Activated CD4-positive, alpha-beta memory T cell treated with anti-CD3 and anti-CD28 coated beads, Interleukin-2, amount 10 ng/mL, durations not matched to agents 7 days and 5 days (primary cell): ENCODE measurements around the gene CALML6. TPM values are rescaled to one million over a fixed set of nuclear protein-coding genes. Genes with fewer than 3 reads are reported as not detected.
"Not testable (repeated sequence)": the region's sequence is repeated elsewhere in the genome, so short reads cannot be mapped to it uniquely, and the experiment has no call there.

ENCODE experiments used
- CTCF ChIA-PET: fragments of 350-600 bp; sonication (Branson Sonifier 250); formaldehyde crosslinking; loops from one replicate; lab custom pipeline; 2021; ENCODE audit warnings: antibody characterized with exemption, inconsistent platforms; lab: Charles Lee
- POLR2A ChIA-PET: fragments of 350-600 bp; sonication (Branson Sonifier 250); formaldehyde crosslinking; loops from one replicate; lab custom pipeline; 2021; ENCODE audit warnings: antibody characterized with exemption; lab: Charles Lee
- DNase-seq: peaks from one replicate; pipeline ENCODE4 v3.0.0-alpha.2; 2020
- H3K27ac Mint-ChIP-seq: one replicate; pipeline ENCODE4 v1.8.0; 2021; ENCODE audit warnings: mild to moderate bottlenecking, mixed read lengths
- H3K27me3 Mint-ChIP-seq: one replicate; pipeline ENCODE4 v1.8.0; 2021; ENCODE audit warnings: mixed read lengths
- H3K36me3 Mint-ChIP-seq: one replicate; pipeline ENCODE4 v1.8.0; 2021; ENCODE audit warnings: low read depth, mixed read lengths
- H3K4me1 Mint-ChIP-seq: one replicate; pipeline ENCODE4 v1.8.0; 2021; ENCODE audit warnings: mixed read lengths
- H3K4me3 Mint-ChIP-seq: one replicate; pipeline ENCODE4 v1.8.0; 2021; ENCODE audit warnings: mild to moderate bottlenecking, mixed read lengths
- H3K9me3 Mint-ChIP-seq: one replicate; pipeline ENCODE4 v1.8.0; 2021; ENCODE audit warnings: mixed read lengths
- total RNA-seq, 2 experiments: library from RNA; stranded (reverse); gene quantifications; one replicate each; pipeline ENCODE4 v1.2.3, GENCODE V29; 2021

CALML6 gene
- total RNA-seq, 2 experiments from 2014 or later: 0.25 to 0.38 TPM

- ChIA-PET CTCF (no interaction called here), POLR2A (interaction anchor here (1.0 to 1.3 kb wide), 3 partner anchors 10 to 17 kb away, joined by 3 read pairs; no protein-coding TSS in a partner anchor)
- no peak overlapping the region for H3K27ac Mint-ChIP-seq
- H3K36me3 Mint-ChIP-seq: peaks cover 39% of the 10 kb centered on the region
- no peaks in the 10 kb centered on the region for H3K9me3 Mint-ChIP-seq
- H3K4me3 Mint-ChIP-seq: no peak overlapping the region
- H3K4me1 Mint-ChIP-seq: peaks cover 54% of the 10 kb centered on the region
- no peak for DNase-seq
- H3K27me3 Mint-ChIP-seq: no peaks in the 10 kb centered on the region
Observed at GRCh38 chr1:1881727-1882126, 33.3 kb upstream of the CALML6 start.

- DNase-seq: no peak
- CTCF ChIA-PET: interaction anchor here (0.6 to 1.2 kb wide), 4 partner anchors 12 to 117 kb away, joined by 3 to 7 read pairs (median 4); no protein-coding TSS in a partner anchor
- no peaks in the 10 kb centered on the region for H3K27me3 Mint-ChIP-seq
- H3K27ac Mint-ChIP-seq: no peak overlapping the region
- POLR2A ChIA-PET: interaction anchor here (1.2 to 1.6 kb wide), 3 partner anchors 8 to 18 kb away, joined by 3 to 4 read pairs (median 3); no protein-coding TSS in a partner anchor
- peaks cover 58% of the 10 kb centered on the region for H3K4me1 Mint-ChIP-seq
- H3K9me3 Mint-ChIP-seq: no peaks in the 10 kb centered on the region
- peaks cover 41% of the 10 kb centered on the region for H3K36me3 Mint-ChIP-seq
- no peak overlapping the region for H3K4me3 Mint-ChIP-seq
Observed at GRCh38 chr1:1883092-1883873, 31.8 kb upstream of the CALML6 start.

DNA sequence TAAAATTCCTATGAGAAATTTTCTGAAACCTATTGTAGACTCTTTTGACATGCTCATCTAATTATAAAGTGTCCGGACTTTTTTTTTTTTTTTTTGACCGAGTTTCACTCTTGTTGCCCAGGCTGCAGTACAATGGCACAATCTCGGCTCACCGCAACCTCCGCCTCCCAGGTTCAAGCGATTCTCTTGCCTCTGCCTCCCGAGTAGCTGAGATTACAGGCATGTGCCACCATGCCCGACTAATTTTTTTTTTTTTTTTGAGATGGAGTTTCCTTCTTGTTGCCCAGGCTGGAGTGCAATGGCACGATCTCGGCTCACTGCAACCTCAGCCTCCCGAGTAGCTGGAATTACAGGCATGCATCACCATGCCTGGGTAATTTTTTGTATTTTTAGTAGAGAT, 31.2 kb upstream of the CALML6 start:
- not testable (repeated sequence) for H3K4me3 Mint-ChIP-seq, DNase-seq, H3K9me3 Mint-ChIP-seq, H3K27me3 Mint-ChIP-seq, H3K27ac Mint-ChIP-seq
- ChIA-PET POLR2A (interaction anchor here (1.4 to 1.6 kb wide), 2 partner anchors 8 to 18 kb away, joined by 3 to 4 read pairs; no protein-coding TSS in a partner anchor), CTCF (interaction anchor here (0.6 to 1.2 kb wide), 4 partner anchors 12 to 117 kb away, joined by 3 to 7 read pairs (median 4); no protein-coding TSS in a partner anchor)
- H3K36me3 Mint-ChIP-seq: peaks cover 39% of the 10 kb centered on the region
- H3K4me1 Mint-ChIP-seq: peaks cover 58% of the 10 kb centered on the region

- POLR2A ChIA-PET: interaction anchor here (1.0 to 5.0 kb wide), 9 partner anchors 9 to 165 kb away, joined by 3 to 29 read pairs (median 10); partner anchors contain the start of genes CDK11A and NADK
- CTCF ChIA-PET: interaction anchor here (0.6 to 0.8 kb wide), 2 partner anchors 31 to 53 kb away, joined by 3 read pairs; no protein-coding TSS in a partner anchor
- H3K27me3 Mint-ChIP-seq: no peaks in the 10 kb centered on the region
- peak overlapping the region; percentile 76 for H3K27ac Mint-ChIP-seq
- H3K36me3 Mint-ChIP-seq: peaks cover 32% of the 10 kb centered on the region
- no peak for DNase-seq
- peaks cover 41% of the 10 kb centered on the region for H3K4me1 Mint-ChIP-seq
- peak overlapping the region; percentile 82 for H3K4me3 Mint-ChIP-seq
- H3K9me3 Mint-ChIP-seq: no peaks in the 10 kb centered on the region
Observed at GRCh38 chr1:1889090-1889750, 25.8 kb upstream of the CALML6 start.

GRCh38 chr1:1889847-1890505, 25.1 kb upstream of the CALML6 start:
- CTCF ChIA-PET: interaction anchor here (0.8 kb wide), 1 partner anchor 31 kb away, joined by 3 read pairs; no protein-coding TSS in a partner anchor
- no peaks in the 10 kb centered on the region for H3K27me3 Mint-ChIP-seq
- H3K9me3 Mint-ChIP-seq: no peaks in the 10 kb centered on the region
- H3K4me1 Mint-ChIP-seq: peaks cover 46% of the 10 kb centered on the region
- DNase-seq: peak; percentile 47
- H3K4me3 Mint-ChIP-seq: peak overlapping the region; percentile 82
- POLR2A ChIA-PET: interaction anchor here (1.1 to 5.0 kb wide), 7 partner anchors 8 to 166 kb away, joined by 3 to 29 read pairs (median 10); partner anchors contain the start of genes CDK11A and NADK
- peak overlapping the region; percentile 82 for H3K27ac Mint-ChIP-seq
- peaks cover 31% of the 10 kb centered on the region for H3K36me3 Mint-ChIP-seq

- Mint-ChIP-seq H3K27ac (peak within 1 kb of the TSS; percentile 85), H3K4me3 (peak within 1 kb of the TSS; percentile 83), H3K36me3 (peaks cover 31% of the 10 kb centered on the region), H3K9me3 (no peaks in the 10 kb centered on the region), H3K4me1 (peaks cover 48% of the 10 kb centered on the region), H3K27me3 (peaks cover 1% of the 10 kb centered on the region)
- POLR2A ChIA-PET: interaction anchor here (1.1 to 1.5 kb wide), 3 partner anchors 8 to 111 kb away, joined by 4 to 8 read pairs (median 4); no protein-coding TSS in a partner anchor
- CTCF ChIA-PET: interaction anchor here (1.8 kb wide), 1 partner anchor 18 kb away, joined by 7 read pairs; no protein-coding TSS in a partner anchor
- peak; percentile 89 for DNase-seq
Observed at GRCh38 chr1:1890506-1891348, 24.3 kb upstream of the CALML6 start, which contains the start of gene GNB1. Gene GNB1, minus strand, starts transcription at chr1:1891087. Its CDS starts 65,634 bp downstream, at chr1:1825453.

- peaks cover 48% of the 10 kb centered on the region for H3K4me1 Mint-ChIP-seq
- peak overlapping the region; percentile 76 for H3K27ac Mint-ChIP-seq
- DNase-seq: peak; percentile 63
- ChIA-PET POLR2A (interaction anchor here (0.6 to 1.5 kb wide), 9 partner anchors 9 to 115 kb away, joined by 3 to 8 read pairs (median 4); no protein-coding TSS in a partner anchor), CTCF (interaction anchor here (0.9 to 1.8 kb wide), 3 partner anchors 14 to 68 kb away, joined by 3 to 7 read pairs (median 7); no protein-coding TSS in a partner anchor)
- H3K27me3 Mint-ChIP-seq: peaks cover 6% of the 10 kb centered on the region
- no peaks in the 10 kb centered on the region for H3K9me3 Mint-ChIP-seq
- H3K36me3 Mint-ChIP-seq: peaks cover 27% of the 10 kb centered on the region
- peak overlapping the region; percentile 83 for H3K4me3 Mint-ChIP-seq
Observed at GRCh38 chr1:1891349-1892078, 23.5 kb upstream of the CALML6 start.

- H3K27me3 Mint-ChIP-seq: peaks cover 6% of the 10 kb centered on the region
- peaks cover 44% of the 10 kb centered on the region for H3K4me1 Mint-ChIP-seq
- POLR2A ChIA-PET: interaction anchor here (0.6 to 1.5 kb wide), 9 partner anchors 9 to 116 kb away, joined by 3 to 8 read pairs (median 4); no protein-coding TSS in a partner anchor
- CTCF ChIA-PET: interaction anchor here (0.9 to 1.8 kb wide), 3 partner anchors 13 to 69 kb away, joined by 3 to 7 read pairs (median 7); no protein-coding TSS in a partner anchor
- peak overlapping the region; percentile 76 for H3K27ac Mint-ChIP-seq
- H3K4me3 Mint-ChIP-seq: peak overlapping the region; percentile 83
- no peaks in the 10 kb centered on the region for H3K9me3 Mint-ChIP-seq
- DNase-seq: no peak
- peaks cover 24% of the 10 kb centered on the region for H3K36me3 Mint-ChIP-seq
Observed at GRCh38 chr1:1892079-1892762, 22.8 kb upstream of the CALML6 start.

- peak overlapping the region; percentile 76 for H3K27ac Mint-ChIP-seq
- H3K4me1 Mint-ChIP-seq: peaks cover 40% of the 10 kb centered on the region
- peaks cover 21% of the 10 kb centered on the region for H3K36me3 Mint-ChIP-seq
- no peaks in the 10 kb centered on the region for H3K9me3 Mint-ChIP-seq
- H3K27me3 Mint-ChIP-seq: peaks cover 6% of the 10 kb centered on the region
- POLR2A ChIA-PET: interaction anchor here (1.3 kb wide), 3 partner anchors 9 to 69 kb away, joined by 3 to 8 read pairs (median 4); no protein-coding TSS in a partner anchor
- CTCF ChIA-PET: interaction anchor here (1.6 to 1.8 kb wide), 2 partner anchors 13 to 16 kb away, joined by 7 read pairs; no protein-coding TSS in a partner anchor
- peak overlapping the region; percentile 83 for H3K4me3 Mint-ChIP-seq
- no peak for DNase-seq
Observed at GRCh38 chr1:1892763-1893120, 22.3 kb upstream of the CALML6 start.

DNA sequence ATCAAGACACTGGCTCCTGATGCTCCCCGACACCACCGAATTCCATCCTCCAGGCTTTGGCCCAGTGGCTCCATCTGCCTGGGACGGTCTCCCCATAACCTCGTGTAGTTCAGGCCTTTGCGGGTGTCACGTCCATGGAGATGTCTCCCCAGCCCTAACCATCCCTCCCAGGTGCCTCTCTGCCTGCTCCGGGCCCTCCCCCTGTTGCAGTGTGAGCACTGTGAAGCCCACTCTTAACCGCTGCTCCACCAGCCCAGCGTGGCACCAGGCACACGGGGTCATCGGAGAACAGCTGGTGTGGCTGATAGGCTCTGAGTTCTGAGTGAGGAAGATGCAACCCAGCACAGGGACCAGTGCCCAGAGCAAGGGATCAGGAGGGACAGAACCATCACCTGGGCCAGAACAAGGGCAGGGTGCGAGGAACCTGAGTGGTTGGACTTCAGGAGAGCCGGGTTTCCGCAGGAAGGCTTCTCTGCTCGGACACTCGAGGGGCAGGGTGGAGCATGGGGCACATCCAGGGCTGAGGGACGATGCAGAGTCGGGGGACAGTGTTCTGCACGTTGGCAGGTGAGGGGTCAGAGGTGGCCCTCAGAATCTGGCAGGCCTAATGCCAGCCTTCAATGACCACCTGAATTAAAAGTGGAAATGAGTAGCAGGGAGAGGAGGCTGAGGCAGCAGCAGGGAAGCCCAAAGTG, 21.6 kb upstream of the CALML6 start:
- ChIA-PET CTCF (interaction anchor here (0.7 kb wide), 1 partner anchor 12 kb away, joined by 3 read pairs; no protein-coding TSS in a partner anchor), POLR2A (interaction anchor here (1.3 kb wide), 1 partner anchor 113 kb away, joined by 3 read pairs; no protein-coding TSS in a partner anchor)
- peaks cover 6% of the 10 kb centered on the region for H3K27me3 Mint-ChIP-seq
- no peaks in the 10 kb centered on the region for H3K9me3 Mint-ChIP-seq
- peak overlapping the region; percentile 10 for H3K4me3 Mint-ChIP-seq
- peaks cover 37% of the 10 kb centered on the region for H3K4me1 Mint-ChIP-seq
- peaks cover 15% of the 10 kb centered on the region for H3K36me3 Mint-ChIP-seq
- peak overlapping the region; percentile 59 for H3K27ac Mint-ChIP-seq
- DNase-seq: no peak
